ENCODE data around the gene CREBBP.

Gene CREBBP

DNA sequence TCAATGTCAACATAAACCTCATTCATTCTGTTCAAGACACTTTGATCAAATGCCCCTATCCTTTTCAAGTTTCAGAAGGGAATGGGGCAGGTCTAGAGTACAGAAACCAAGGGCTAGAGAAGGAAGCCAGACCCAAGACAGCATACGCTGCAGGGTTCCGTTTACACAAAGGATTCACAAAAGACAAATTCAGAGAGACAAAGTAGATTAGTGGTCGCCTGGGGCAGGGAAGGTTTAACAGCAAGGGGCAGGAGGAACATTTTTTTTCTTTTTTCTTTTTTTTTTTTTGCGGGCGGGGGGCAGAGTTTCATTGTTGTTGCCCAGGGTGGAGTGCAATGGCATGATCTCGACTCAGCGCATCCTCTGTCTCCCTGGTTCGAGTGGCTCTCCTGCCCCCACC is 143.3 kb downstream of the CREBBP start:
- no peak for DNase-seq (ENCODE audit: low read depth in 1 of 2, low spot score in 1 of 2)

- DNase-seq (ENCODE audit: low read depth in 1 of 2, low spot score in 1 of 2) = no peak
Observed at GRCh38 chr16:3736116-3736515, 144.4 kb downstream of the CREBBP start.

- DNase-seq (ENCODE audit: low read depth in 1 of 2, low spot score in 1 of 2) = no peak
Observed at GRCh38 chr16:3735541-3735940, 145.0 kb downstream of the CREBBP start.

DNA sequence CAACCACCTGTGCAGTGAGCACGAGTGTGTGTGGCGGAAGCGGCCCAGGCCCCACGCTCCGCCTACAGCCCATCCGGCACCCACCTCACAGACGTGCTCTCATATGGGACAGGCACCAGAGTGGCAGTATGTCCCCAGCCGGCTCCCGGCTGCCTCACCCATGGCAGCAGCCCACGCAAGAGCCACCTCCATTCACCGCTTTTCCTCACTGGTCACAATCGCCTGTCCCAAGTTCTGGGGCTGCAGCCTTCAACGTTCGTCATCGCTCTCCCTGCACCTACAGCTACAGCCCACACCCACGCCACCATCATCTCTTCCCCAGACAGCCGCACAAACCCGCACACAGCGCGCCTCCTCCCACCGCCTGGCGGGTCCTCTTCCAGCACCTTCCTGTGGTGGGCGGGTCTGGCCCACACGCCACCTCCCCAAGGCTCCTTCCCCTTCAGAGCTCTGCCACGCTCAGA is 145.7 kb downstream of the CREBBP start:
- DNase-seq (ENCODE audit: low read depth in 1 of 2, low spot score in 1 of 2) = no peak

GRCh38 chr16:3734084-3734757 is 146.3 kb downstream of the CREBBP start:
- DNase-seq (ENCODE audit: low read depth in 1 of 2, low spot score in 1 of 2) = no peak

DNA sequence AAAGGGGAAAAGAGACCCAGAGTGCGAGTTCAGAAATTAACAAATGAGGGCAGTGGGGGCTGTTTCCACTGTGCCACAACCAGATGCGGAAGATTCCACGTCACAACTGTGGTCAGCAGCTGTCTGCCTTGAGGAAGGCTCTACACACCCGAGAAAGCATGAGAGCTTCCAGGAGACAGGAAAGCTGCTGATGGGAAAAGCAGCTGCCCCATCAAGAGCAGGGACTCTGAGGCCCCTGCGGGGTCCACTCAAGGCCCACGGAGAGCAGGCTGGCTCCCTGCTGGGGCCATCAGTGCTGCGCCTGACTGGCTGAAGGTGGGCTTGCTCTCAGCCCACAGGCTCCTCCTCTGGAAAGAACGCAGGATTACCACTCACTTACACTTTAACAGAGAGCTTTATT is 148.3 kb downstream of the CREBBP start:
- DNase-seq (ENCODE audit: low read depth in 1 of 2, low spot score in 1 of 2) = no peak

DNA sequence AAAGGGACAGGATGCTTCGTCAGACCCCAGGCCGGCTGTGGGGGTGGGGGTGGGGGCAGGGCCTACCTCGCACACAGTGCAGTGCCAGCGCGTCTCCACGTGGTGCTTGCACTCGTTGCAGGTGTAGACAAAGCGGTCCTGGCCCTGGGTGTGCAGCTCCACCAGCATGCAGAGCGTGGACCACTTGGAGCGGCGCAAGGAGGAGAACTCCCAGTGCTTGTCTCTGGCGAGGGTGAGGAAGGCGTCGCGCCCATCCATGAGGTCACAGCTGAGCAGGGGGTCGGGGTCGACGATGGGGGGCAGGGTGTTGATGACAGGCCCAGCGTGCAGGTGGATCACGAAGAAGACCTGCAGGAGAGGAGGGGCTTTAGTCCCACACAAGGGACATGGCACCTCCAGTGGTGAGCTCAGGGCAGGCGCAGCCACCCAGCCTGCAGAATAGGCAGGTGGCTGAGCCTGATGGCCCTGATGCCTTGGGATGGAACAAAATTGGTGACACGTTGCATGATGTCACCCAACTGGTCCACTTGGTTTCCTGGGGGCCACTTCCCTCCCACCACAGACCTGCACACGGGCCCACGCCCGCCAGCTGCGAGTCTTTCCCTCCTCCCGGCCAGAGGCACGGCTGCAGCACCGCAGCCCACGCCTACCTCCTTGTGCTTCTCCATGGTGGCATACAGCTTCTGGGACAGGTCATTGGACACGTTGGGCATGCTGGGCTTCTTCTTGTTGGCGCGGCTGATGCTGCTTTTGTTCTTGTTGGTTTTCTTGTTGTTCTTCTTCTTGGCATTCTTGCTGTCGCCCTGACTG is 149.2 kb downstream of the CREBBP start:
- DNase-seq (ENCODE audit: low read depth in 1 of 2, low spot score in 1 of 2) = no peak

GRCh38 chr16:3730161-3731125 is 150.1 kb downstream of the CREBBP start:
- no peak for DNase-seq (ENCODE audit: low read depth in 1 of 2, low spot score in 1 of 2)

DNA sequence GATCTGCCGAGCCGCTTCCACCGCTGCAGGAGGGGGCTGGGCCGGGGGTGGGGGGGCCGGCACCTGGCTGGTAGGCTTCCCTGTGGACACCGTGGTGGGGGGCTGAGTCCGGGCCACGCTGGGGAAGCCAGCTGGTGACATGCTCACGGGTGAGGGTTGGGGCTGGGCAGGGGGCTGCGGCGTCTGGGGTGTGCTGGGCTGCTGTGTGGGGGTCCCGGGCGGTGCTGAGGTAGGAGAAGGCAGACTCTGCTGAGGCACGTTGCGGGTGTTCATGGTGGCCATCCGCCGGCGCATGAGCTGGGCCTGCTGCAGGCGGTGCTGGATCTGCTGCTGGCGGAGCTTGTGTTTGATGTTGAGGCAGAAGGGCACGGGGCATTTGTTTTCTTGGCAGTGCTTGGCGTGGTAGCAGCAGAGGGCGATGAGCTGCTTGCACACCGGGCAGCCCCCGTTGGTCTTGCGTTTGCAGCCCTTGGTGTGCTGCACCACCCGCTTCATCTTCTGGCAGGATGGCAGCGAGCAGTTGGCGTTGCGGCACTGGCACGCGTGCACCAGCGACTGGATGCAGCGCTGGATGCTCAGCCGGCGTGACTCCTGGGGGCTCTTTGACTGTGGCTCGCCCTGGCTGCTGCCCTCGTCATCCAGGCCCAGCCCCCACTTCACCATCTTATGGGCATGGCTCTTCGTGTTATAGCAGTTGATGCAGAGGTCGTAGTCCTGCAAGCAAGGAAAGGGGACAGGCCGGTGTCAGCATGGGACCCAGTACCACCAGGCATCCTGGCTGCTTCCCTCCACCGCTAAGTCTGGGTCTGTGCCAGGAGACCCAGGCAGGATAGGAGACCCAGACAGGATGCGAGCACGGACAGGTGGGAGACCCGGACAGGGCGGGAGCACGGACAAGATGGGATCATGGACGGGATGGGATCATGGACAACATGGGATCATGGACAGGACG is 151.1 kb downstream of the CREBBP start:
- DNase-seq (ENCODE audit: low read depth in 1 of 2, low spot score in 1 of 2) = no peak

DNA sequence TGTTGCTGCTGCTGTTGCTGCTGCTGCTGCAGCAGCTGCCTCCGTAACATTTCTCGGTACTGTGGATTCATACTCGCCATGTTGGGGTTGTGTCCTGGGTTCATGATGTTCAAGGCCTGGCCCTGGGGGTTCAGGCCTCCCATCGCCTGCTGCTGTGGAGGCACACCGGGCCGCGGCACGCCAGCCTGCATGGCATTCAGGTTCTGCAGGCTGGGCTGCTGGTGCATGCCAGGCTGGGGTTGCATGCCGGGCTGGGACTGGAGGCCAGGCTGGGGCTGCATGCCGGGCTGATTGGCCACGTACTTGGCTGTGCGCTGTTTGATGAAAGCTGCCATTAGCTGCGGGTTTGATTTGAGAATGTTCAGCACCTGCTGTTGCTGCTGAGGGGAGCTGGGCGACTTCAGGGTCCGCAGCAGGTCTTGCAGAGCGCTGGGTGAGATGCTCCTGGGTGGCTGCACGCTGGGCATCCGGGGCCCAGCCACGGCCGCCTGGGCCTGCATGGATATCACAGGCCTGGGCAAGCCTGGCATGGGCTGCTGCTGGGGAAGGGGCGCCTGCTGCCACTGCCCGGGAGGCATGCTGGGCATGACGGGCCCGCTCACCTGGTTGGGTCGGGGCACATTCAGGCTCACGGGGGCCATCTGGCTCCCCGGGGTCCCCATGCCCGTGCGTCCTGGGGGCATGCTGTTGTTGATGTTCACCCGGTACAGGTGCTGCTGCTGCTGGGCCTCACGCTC is 151.9 kb downstream of the CREBBP start:
- DNase-seq (ENCODE audit: low read depth in 1 of 2, low spot score in 1 of 2) = no peak

- no peak for DNase-seq (ENCODE audit: low read depth in 1 of 2, low spot score in 1 of 2)
Observed at GRCh38 chr16:3727806-3728381, 152.6 kb downstream of the CREBBP start.

GRCh38 chr16:3726021-3726687 is 154.4 kb downstream of the CREBBP start:
- DNase-seq (ENCODE audit: low read depth in 1 of 2, low spot score in 1 of 2) = no peak

- no peak for DNase-seq (ENCODE audit: low read depth in 1 of 2, low spot score in 1 of 2)
Observed at GRCh38 chr16:3725276-3725675, 155.2 kb downstream of the CREBBP start.

DNA sequence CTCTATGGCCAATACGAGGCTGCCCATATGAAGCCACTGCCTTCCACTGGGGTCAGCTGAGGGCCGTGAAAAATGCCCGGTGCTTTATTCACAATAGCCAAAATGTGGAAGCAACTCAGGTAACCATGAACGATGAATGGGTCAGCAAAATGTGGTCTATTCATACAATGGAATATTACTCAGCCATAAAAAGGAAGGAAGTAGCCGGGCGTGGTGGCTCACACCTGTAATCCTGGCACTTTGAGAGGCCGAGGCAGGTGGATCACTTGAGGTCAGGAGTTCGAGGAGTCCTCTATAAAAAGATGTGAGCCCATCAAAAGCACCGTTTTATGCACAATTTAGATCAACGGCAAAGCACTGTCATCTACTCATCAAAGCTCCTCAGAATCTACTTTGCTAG is 158.0 kb downstream of the CREBBP start:
- no peak for DNase-seq (ENCODE audit: low read depth in 1 of 2, low spot score in 1 of 2)

DNA sequence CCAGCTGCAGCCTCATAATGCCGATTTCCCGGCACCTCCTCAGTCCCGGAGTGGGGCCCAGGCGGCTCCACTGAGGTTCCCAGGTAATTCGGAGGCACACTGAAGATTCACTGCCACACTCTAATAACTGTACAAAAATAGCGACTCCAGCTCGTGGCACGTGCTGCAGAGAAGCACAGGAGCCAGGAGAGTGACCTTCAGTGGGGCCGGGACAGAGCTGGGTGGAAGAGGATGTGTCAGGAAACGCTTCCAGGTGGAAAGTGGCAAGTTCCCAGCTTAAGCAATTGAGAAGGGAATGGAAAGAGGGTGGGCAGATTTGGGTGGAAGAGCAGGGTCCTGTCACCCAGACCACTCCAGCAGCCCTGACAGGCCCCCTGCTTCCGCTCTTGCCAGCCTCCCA is 160.1 kb downstream of the CREBBP start:
- no peak for DNase-seq (ENCODE audit: low read depth in 1 of 2, low spot score in 1 of 2)

GRCh38 chr16:3718628-3719027 is 161.9 kb downstream of the CREBBP start:
- no peak for DNase-seq (ENCODE audit: low read depth in 1 of 2, low spot score in 1 of 2)

DNA sequence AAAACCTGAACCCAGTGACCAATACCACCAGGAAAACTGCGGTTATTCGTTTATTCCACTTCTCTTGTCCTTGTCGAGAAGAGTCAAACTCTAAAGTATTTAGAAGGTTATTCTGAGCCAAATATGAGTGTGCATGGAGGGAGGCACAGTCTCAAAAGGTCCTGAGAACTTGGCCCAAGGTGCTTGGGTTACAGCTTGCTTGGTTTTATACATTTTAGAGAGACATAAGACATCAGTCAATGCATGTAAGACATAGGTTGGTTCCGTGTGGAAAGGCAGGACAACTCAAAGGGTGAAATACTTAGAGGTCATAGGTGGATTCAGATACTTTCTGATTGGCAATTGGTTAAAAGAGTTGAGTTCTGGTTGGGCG is 162.5 kb downstream of the CREBBP start:
- no peak for DNase-seq (ENCODE audit: low read depth in 1 of 2, low spot score in 1 of 2)

GRCh38 chr16:3717235-3718018 is 163.1 kb downstream of the CREBBP start, which contains the start of gene TRAP1:
Gene TRAP1, minus strand, starts transcription at chr16:3717524. Its CDS starts 16 bp downstream, at chr16:3717508.
- DNase-seq (ENCODE audit: low read depth in 1 of 2, low spot score in 1 of 2) = peak; percentile 83 to 87
